GM08714 (cell line): Measurements from ENCODE around the gene ACP2.
"Not testable (repeated sequence)": the region's sequence is repeated elsewhere in the genome, so short reads cannot be mapped to it uniquely, and the experiment has no call there.

Source experiments
- H3K4me3 ChIP-seq: fragments of 200-500 bp; sonication (Bioruptor generic); 2 replicates; pipeline ENCODE4 v1.5.1; 2014; ENCODE audit warnings: mild to moderate bottlenecking, low read length, inconsistent platforms
- ZNF274 ChIP-seq: IDR thresholded peaks from 2 replicates; pipeline ENCODE4 v1.6.1; 2012; ENCODE audit warnings: mild to moderate bottlenecking, low read depth, low read length

ACP2 gene

GRCh38 chr11:47212938-47213337, 35.7 kb downstream of the ACP2 start:
- no peak for TF ChIP-seq ZNF274
- H3K4me3 ChIP-seq, result no peak overlapping the region

GRCh38 chr11:47208628-47209027, 40.0 kb downstream of the ACP2 start:
- TF ChIP-seq ZNF274, result no peak
- H3K4me3 ChIP-seq, result no peak overlapping the region

- not testable (repeated sequence) for H3K4me3 ChIP-seq
Measured at GRCh38 chr11:47208008-47208552, 40.5 kb downstream of the ACP2 start.

- TF ChIP-seq ZNF274, result no peak
- H3K4me3 ChIP-seq, result no peak overlapping the region
Measured at GRCh38 chr11:47207459-47207858, 41.2 kb downstream of the ACP2 start.

GRCh38 chr11:47206577-47206976, 42.0 kb downstream of the ACP2 start:
- H3K4me3 ChIP-seq, result not testable (repeated sequence)

GRCh38 chr11:47204637-47204989, 44.0 kb downstream of the ACP2 start:
- TF ChIP-seq ZNF274, result no peak
- no peak overlapping the region for H3K4me3 ChIP-seq

- no peak for TF ChIP-seq ZNF274
- no peak overlapping the region for H3K4me3 ChIP-seq
Measured at GRCh38 chr11:47202576-47202975, 46.0 kb downstream of the ACP2 start.

GRCh38 chr11:47201015-47201414, 47.6 kb downstream of the ACP2 start:
- H3K4me3 ChIP-seq, result no peak overlapping the region
- no peak for TF ChIP-seq ZNF274

GRCh38 chr11:47198161-47198560, 50.5 kb downstream of the ACP2 start:
- not testable (repeated sequence) for H3K4me3 ChIP-seq

GRCh38 chr11:47192111-47192510, 56.5 kb downstream of the ACP2 start:
- H3K4me3 ChIP-seq, result no peak overlapping the region
- no peak for TF ChIP-seq ZNF274

- not testable (repeated sequence) for H3K4me3 ChIP-seq
Measured at GRCh38 chr11:47191137-47191536, 57.5 kb downstream of the ACP2 start.
